T-helper 17 cell (primary cell): ENCODE measurements around the gene LRRC8E. TPM values are rescaled to one million over a fixed set of nuclear protein-coding genes. Genes with fewer than 3 reads are reported as not detected.
"Not testable (repeated sequence)": the region's sequence is repeated elsewhere in the genome, so short reads cannot be mapped to it uniquely, and the experiment has no call there.

Experiments
- ATAC-seq: fragments of 150-1000 bp; cut with Tn5 transposase; 2 replicates; pipeline ENCODE4 v1.10.0; 2021; ENCODE audit warnings: mild to moderate bottlenecking, moderate library complexity
- DNase-seq, 3 donors: peaks; one replicate each; pipeline versions ENCODE4 v3.0.0 to v3.0.0-alpha.2; 2020 to 2021
- H3K9me3 ChIP-seq: one replicate; pipeline ENCODE4 v1.7.0; 2013; ENCODE audit warnings: low read length, mild to moderate bottlenecking; ENCODE audit not compliant: control insufficient read depth, poor library complexity, severe bottlenecking
- H3K27ac Mint-ChIP-seq: one replicate; pipeline ENCODE4 v1.8.0; 2022; ENCODE audit warnings: mild to moderate bottlenecking, moderate library complexity, mixed read lengths
- H3K27me3 Mint-ChIP-seq: one replicate; pipeline ENCODE4 v1.8.0; 2022; ENCODE audit warnings: mixed read lengths
- H3K36me3 Mint-ChIP-seq: one replicate; pipeline ENCODE4 v1.8.0; 2022; ENCODE audit warnings: low read depth, mixed read lengths
- H3K4me1 Mint-ChIP-seq: one replicate; pipeline ENCODE4 v1.8.0; 2022; ENCODE audit warnings: mild to moderate bottlenecking, mixed read lengths
- H3K4me3 Mint-ChIP-seq: one replicate; pipeline ENCODE4 v1.8.0; 2022; ENCODE audit warnings: mild to moderate bottlenecking, moderate library complexity, mixed read lengths
- total RNA-seq, 4 donors: library from RNA in 2 of 4; stranded (reverse) in 2 of 4; gene quantifications; one replicate each; pipeline ENCODE4 v1.2.3 and lab custom pipeline; 2022 to 2026

The LRRC8E gene
- total RNA-seq, 2 donors from 2014 or later = not detected

- DNase-seq, H3K27ac Mint-ChIP-seq, H3K4me3 Mint-ChIP-seq, H3K36me3 Mint-ChIP-seq, ATAC-seq, H3K4me1 Mint-ChIP-seq, H3K9me3 ChIP-seq, H3K27me3 Mint-ChIP-seq: not testable (repeated sequence)
Measured at GRCh38 chr19:7859087-7859486, 29.2 kb upstream of the LRRC8E start.

DNA sequence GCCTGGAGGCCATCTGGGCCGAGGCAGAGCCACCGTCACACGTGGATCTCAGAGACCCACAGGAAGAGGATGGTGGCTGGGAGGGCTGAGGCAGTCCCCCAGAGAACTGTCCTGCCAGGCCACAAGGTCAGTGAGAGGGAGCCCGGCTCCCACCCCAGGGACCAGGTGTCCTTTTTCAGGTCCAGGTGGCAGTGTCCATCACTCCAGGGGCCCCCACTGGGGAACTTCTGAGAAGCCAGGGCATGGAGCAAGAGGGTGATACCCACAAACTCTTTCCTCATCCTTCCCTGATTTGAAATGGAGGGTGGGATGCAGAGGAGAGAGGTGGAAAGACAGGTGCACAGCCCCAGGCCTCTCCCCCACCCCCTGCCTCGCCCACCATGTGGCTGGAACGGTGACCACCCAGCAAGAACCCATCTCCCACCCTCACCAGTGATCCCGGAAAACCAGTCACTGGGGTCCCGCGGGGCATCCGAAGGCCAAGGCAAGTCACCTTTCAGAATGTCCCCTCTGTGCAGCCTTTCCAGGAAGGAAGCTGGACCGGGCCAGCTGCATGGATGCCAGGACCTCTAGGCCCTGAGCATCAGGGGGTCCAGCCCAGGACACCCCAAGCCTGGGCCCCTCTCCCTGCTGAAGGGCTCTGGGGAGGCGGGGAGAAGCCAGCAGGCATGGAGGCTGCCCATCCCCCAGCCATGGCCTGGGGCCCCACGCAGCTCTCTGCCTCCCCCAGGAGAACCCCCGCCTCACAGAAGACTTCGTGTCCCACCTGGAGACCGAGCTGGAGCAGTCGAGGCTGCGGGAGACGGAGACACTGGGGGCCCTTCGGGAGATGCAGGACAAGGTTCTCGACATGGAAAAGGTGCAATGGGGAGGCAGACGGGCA is 28.2 kb upstream of the LRRC8E start:
- H3K9me3 ChIP-seq = no peaks in the 10 kb centered on the region
- DNase-seq (no peak), ATAC-seq (no peak)
- Mint-ChIP-seq H3K27ac (no peak overlapping the region), H3K36me3 (no peaks in the 10 kb centered on the region), H3K4me1 (peaks cover 4% of the 10 kb centered on the region), H3K27me3 (peaks cover 8% of the 10 kb centered on the region), H3K4me3 (no peak overlapping the region)

DNA sequence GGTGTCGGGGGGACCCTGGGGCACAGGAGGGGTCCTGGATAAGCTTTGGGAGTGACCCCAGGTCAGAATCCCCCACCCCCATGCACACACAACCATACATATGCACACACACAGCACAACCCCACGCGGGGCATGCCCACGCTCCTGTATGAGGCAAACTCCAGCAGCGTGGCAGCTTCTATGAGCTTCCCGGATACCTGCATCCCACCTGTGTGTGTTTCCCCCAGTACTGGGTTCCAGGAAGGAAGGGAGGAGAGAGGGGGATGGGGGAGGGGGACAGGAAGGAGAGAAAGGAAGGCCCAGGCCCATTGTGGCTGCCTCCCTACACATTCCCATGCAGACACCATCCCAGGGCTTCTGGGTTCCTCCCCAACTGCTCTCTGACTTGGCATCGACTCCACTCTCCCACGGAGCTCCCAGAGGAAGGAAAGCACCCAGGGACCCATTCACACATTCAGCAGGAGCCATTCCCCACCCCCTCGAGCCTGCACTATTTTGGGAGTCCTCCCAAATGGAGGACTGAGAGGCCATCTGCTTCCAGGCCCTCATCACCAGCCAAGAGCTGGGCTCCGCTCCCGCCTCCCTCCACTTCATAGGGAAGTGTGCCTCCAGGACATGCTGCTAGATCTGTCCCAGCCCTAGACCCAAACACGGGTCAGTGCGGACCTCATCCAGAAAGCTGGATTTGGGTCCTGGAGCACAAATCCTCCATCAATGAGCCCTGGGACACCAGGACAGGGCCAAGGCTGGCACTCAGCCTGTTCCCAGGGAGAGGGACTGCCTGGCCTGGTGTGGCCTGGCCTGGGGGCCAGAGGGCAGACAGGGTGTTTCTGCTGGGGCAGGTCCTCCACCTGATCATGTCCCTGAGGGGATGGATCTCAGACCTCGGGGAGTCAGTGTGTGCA is 27.3 kb upstream of the LRRC8E start:
- DNase-seq = no peak
- Mint-ChIP-seq H3K27me3 (peaks cover 10% of the 10 kb centered on the region), H3K36me3 (no peaks in the 10 kb centered on the region), H3K27ac (no peak overlapping the region), H3K4me3 (peak overlapping the region; percentile 69), H3K4me1 (peaks cover 9% of the 10 kb centered on the region)
- no peak for ATAC-seq
- no peaks in the 10 kb centered on the region for H3K9me3 ChIP-seq

DNA sequence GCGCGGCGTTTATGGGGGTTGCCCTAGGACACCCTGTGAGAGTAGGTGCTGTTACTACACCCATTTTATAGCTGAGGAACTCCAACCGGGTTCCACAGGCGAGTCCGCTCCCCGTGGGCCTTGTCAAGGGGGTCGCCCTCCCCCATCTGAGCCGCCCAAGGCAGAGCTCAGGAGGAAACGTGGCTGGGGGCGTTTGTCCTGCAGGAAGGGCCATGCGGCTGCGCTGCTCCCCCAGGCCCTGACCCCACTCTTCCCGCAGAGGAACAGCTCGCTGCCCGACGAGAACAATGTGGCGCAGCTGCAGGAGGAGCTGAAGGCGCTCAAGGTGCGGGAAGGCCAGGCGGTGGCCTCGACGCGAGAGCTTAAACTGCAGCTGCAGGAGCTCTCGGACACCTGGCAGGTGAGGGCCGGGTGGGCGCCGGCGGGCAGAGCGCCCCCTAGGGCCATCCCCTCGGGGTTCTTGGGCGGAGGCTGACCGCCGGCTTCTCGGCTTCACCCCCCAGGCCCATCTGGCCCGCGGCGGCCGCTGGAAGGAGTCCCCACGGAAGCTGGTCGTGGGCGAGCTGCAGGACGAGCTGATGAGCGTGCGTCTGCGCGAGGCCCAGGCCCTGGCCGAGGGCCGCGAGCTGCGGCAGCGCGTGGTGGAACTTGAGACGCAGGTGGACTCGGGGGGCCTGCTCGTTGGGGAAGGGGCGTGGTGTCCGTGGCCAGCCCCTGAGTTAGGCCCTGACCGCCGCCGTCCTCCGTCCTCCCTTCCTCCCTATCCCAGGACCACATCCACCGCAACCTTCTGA is 26.5 kb upstream of the LRRC8E start:
- peaks cover 6% of the 10 kb centered on the region for H3K27me3 Mint-ChIP-seq
- H3K36me3 Mint-ChIP-seq = no peaks in the 10 kb centered on the region
- H3K4me3 Mint-ChIP-seq = peak overlapping the region; percentile 69
- DNase-seq (no peak), ATAC-seq (peak; percentile 3)
- H3K27ac Mint-ChIP-seq = no peak overlapping the region
- peaks cover 9% of the 10 kb centered on the region for H3K4me1 Mint-ChIP-seq
- no peaks in the 10 kb centered on the region for H3K9me3 ChIP-seq

DNA sequence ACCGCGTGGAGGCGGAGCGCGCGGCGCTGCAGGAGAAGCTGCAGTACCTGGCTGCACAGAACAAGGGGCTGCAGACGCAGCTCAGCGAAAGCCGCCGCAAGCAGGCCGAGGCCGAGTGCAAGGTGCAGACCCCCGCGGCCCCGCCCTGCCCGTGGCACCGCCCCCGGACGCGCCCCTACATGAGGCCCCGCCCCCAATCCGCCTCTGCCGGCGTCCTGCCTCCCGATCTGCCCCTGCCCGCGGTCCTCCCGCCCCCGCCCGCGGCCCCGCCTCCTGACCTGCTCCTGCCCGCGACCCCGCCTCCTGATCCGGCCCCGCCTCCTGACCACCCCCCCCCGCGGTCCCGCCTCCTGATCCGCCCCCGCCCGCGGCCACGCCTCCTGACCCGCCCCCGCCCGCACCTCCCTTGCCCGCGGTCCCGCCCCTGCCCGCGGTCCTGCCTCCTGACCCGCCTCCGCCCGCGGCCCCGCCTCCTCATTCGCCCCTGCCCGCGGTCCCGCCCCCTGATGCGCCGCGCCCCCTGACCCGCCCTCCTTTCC is 25.8 kb upstream of the LRRC8E start:
- Mint-ChIP-seq H3K4me3 (peak overlapping the region; percentile 69), H3K27me3 (peaks cover 6% of the 10 kb centered on the region), H3K36me3 (no peaks in the 10 kb centered on the region), H3K4me1 (peaks cover 9% of the 10 kb centered on the region), H3K27ac (no peak overlapping the region)
- peak; percentile 58 to 80 (median 76) for DNase-seq
- H3K9me3 ChIP-seq = no peaks in the 10 kb centered on the region
- ATAC-seq = peak; percentile 75

DNA sequence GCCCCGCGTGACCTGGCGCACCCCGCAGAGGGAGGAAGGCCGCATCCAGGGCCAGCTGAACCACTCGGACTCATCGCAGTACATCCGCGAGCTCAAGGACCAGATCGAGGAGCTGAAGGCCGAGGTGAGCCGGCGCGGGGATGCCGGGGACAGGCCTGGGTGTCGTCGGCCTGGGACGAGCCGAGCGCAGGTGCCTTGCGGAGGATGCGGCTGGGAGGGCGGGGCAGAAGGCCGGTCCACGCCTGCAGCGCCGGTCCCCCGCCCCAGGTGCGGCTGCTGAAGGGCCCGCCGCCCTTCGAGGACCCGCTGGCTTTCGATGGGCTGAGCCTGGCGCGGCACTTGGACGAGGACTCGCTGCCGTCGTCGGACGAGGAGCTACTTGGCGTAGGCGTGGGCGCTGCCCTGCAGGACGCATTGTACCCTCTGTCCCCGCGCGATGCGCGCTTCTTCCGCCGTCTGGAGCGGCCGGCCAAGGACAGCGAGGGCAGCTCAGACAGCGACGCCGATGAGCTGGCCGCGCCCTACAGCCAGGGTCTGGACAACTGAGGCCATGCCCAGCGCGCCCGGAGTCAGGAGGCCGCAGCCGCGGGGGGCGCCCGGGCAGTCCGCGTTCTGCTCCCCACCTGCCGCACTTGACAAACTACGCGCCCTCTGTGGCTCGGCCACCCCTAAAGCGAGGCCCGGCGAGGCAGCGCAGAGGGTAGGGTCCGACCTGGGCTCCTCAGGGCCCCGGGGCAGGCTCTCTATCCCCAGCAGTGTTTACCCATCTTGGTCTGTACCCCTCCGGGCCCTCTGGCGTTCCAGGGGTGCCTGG is 24.9 kb upstream of the LRRC8E start:
- Mint-ChIP-seq H3K27me3 (peaks cover 6% of the 10 kb centered on the region), H3K4me3 (peak overlapping the region; percentile 64)
- no peak for ATAC-seq

GRCh38 chr19:7863971-7864689 is 24.2 kb upstream of the LRRC8E start:
- peaks cover 17% of the 10 kb centered on the region for H3K4me1 Mint-ChIP-seq
- no peaks in the 10 kb centered on the region for H3K9me3 ChIP-seq
- no peaks in the 10 kb centered on the region for H3K36me3 Mint-ChIP-seq
- H3K27me3 Mint-ChIP-seq = peaks cover 6% of the 10 kb centered on the region
- peak overlapping the region; percentile 64 for H3K4me3 Mint-ChIP-seq
- no peak overlapping the region for H3K27ac Mint-ChIP-seq
- DNase-seq (no peak), ATAC-seq (no peak)

More for the DNA sequence above, 24.9 kb upstream of the LRRC8E start:
- H3K9me3 ChIP-seq = no peaks in the 10 kb centered on the region
- H3K27ac Mint-ChIP-seq = no peak overlapping the region
- no peaks in the 10 kb centered on the region for H3K36me3 Mint-ChIP-seq
- peaks cover 12% of the 10 kb centered on the region for H3K4me1 Mint-ChIP-seq
- DNase-seq = no peak

GRCh38 chr19:7864690-7865074 is 23.6 kb upstream of the LRRC8E start:
- Mint-ChIP-seq H3K27me3 (peaks cover 6% of the 10 kb centered on the region), H3K4me1 (peaks cover 17% of the 10 kb centered on the region), H3K36me3 (no peaks in the 10 kb centered on the region), H3K4me3 (no peak overlapping the region), H3K27ac (peak overlapping the region; percentile 75)
- no peak for DNase-seq
- no peak for ATAC-seq
- H3K9me3 ChIP-seq = no peaks in the 10 kb centered on the region

GRCh38 chr19:7865262-7865911 is 22.9 kb upstream of the LRRC8E start:
- H3K27ac Mint-ChIP-seq = peak overlapping the region; percentile 75
- H3K36me3 Mint-ChIP-seq = no peaks in the 10 kb centered on the region
- ATAC-seq (no peak), DNase-seq (no peak)
- H3K9me3 ChIP-seq = no peaks in the 10 kb centered on the region
- H3K4me1 Mint-ChIP-seq = peaks cover 20% of the 10 kb centered on the region
- peak overlapping the region; percentile 74 for H3K4me3 Mint-ChIP-seq
- H3K27me3 Mint-ChIP-seq = peaks cover 6% of the 10 kb centered on the region

DNA sequence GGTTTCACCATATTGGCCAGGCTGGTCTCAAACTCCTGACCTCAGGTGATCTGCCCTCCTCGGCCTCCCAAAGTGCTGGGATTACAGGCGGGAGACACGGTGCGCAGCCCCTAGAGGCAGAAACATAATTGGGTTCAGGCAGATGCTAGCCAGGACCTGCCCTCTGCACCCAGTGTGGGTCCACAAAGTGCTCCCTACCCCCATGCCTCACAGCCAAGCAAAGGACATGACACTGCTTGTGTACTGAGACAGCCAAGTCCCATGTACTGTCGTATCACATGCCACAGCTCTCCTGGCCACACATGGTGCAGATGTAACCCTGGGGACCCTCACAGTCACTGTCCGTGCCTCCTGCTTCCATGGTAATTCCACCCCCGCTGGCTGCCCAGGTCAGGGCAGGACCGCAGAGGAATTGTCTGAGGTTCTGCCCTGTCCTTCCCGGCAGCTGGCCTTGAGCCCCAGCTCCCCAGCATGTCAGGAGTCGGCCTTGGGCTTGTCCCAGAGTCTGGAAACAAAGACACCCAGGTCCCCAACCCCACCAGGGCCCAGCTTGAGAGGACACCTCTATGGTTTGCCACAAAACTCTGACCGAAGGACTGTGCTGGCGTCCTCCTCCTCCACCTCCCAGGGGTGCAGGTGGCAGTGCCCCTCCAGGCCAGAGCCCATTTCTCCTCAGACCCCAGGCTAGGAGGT is 21.8 kb upstream of the LRRC8E start:
- no peak overlapping the region for H3K4me3 Mint-ChIP-seq
- H3K27me3 Mint-ChIP-seq = peaks cover 12% of the 10 kb centered on the region
- H3K9me3 ChIP-seq = no peaks in the 10 kb centered on the region
- DNase-seq (no peak), ATAC-seq (no peak)
- H3K27ac Mint-ChIP-seq = no peak overlapping the region
- H3K4me1 Mint-ChIP-seq = peaks cover 30% of the 10 kb centered on the region
- H3K36me3 Mint-ChIP-seq = no peaks in the 10 kb centered on the region
